Right cardiac atrium (tissue), 5 donors: ENCODE data around the gene EIF4A2. TPM values are rescaled to one million over a fixed set of nuclear protein-coding genes. Genes with fewer than 3 reads are reported as not detected.

ENCODE experiments used
- ATAC-seq, 2 donors: fragments of 200-7000 bp; cut with Tn5 transposase; one replicate each; pipeline versions ENCODE4 v1.8.0 to v1.9.1; 2020; ENCODE audit warnings: moderate library complexity in 2 of 2, mild to moderate bottlenecking in 1 of 2
- DNase-seq, 3 donors: peaks; one replicate each; pipeline ENCODE4 v3.0.0-alpha.2; 2020
- H3K27ac ChIP-seq: one replicate; pipeline ENCODE4 v1.5.1; 2013; ENCODE audit warnings: mild to moderate bottlenecking, low read length, control low read depth, moderate library complexity
- H3K27me3 ChIP-seq: one replicate; pipeline ENCODE4 v1.6.1; 2013; ENCODE audit not compliant: control insufficient read depth, insufficient read depth
- H3K4me1 ChIP-seq: one replicate; pipeline ENCODE4 v1.6.1; 2013; ENCODE audit warnings: low read length; ENCODE audit not compliant: control insufficient read depth, insufficient read depth
- H3K4me3 ChIP-seq: one replicate; pipeline ENCODE4 v1.5.1; 2013; ENCODE audit warnings: low read length, control low read depth
- H3K9me3 ChIP-seq: one replicate; pipeline ENCODE4 v1.6.1; 2013; ENCODE audit warnings: low read length; ENCODE audit not compliant: control insufficient read depth
- WGBS: extraction: QIAGEN DNeasy Blood & Tissue Kit; methylation state at CpG from one replicate; pipeline ENCODE4 v1.1.7; 2013; 5-methylcytosine and 5-hydroxymethylcytosine counted together
- intact Hi-C, 4 donors: fragments of 100-400 bp; cut with DNase I; formaldehyde crosslinking; loops; one replicate each; pipeline versions ENCODE4 v1.11.0 to v1.14.0; 2022 to 2023
- polyA plus RNA-seq: library from polyadenylated mRNA; stranded (reverse); fragments of 200-250 nt; gene quantifications from one replicate; pipeline ENCODE4 v1.2.3, GENCODE V29; 2013
- total RNA-seq, 4 donors: library from RNA; stranded (reverse); fragmentation: NEBNext Ultra II Directional; extraction: Animal tissue kit (Norgen Biotek cat#: 25700); gene quantifications; one replicate each; pipeline ENCODE4 v1.2.1, GENCODE V29; 2021
- donor health status: healthy with polysubstance abuse.
- donor health status: DM: no; HTN: yes; CAD: no.
- donor health status: DM: no; HTN: no; CAD: no.
- donor health status: DM: no; HTN: yes; CAD: no; lungs with severe emphysema.
- donor health status: DM: yes; HTN: yes; CAD: no.

The EIF4A2 gene
- total and polyA plus RNA-seq, 5 donors: 252 to 436 (median 378) TPM

DNA sequence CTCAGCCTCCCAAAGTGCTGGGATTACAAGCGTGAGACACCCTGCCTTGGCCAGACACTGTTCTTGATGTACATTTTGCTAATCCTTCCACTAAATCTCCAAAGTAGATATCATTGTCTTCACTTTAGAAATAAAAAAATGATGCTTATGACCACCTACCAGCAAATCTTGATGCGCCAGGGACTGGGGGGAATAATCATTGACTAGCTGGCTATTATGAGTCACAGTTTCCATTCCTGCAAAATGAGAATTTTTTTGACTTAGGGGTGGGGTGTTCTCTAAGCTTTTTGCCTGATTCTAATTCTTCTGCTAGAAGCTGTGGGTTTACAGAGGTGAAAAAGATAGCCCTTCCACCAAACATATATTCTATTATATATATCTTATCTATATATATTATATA, 40.0 kb downstream of the EIF4A2 start:
- Histone ChIP-seq H3K4me1 (no peaks in the 10 kb centered on the region), H3K27me3 (no peaks in the 10 kb centered on the region), H3K9me3 (no peaks in the 10 kb centered on the region), H3K27ac (no peak overlapping the region), H3K4me3 (no peak overlapping the region)
- intact Hi-C loops: loop anchor here in 2 of 4 donors (5.0 kb wide), 1 partner anchor 206 kb away; no protein-coding TSS in a partner anchor
- WGBS: 79% methylated on average over 2 of the region's 2 CpGs
- ATAC-seq: no peak
- no peak for DNase-seq

DNA sequence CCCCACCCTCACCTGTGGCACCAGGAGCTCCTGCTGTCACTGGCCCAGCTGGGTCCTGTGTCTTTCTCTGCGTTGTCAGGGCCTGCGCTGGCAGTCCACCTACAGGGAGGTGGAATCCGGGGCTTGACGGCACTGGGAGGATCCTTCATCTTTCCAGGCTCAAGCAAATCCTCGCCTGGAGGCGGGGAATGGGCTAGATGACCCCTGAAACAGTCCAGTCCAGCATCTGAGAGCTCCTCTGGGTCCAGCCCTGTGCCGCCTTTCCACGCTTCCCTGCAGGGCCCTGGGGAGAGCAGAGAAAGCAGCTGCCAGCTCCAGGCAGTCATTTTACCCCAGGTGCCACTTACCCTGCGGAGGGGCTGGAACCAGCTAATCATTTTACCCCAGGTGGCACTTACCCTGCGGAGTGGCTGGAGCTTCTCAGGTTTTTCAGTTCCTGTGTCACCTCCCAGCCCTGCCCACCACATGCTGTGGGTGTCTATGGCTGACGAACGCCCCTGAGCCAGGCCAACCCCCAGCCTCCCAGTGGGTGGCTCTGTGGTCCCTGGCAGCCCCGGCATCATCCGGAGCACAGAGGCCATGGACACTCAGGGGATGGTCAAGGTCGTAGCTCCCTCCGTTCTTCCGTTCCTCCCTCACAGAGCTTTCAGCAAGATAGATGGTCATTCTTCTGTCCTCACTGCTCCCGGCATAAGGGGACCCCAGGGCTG, 41.2 kb downstream of the EIF4A2 start:
- Histone ChIP-seq H3K4me3 (no peak overlapping the region), H3K27ac (no peak overlapping the region), H3K9me3 (no peaks in the 10 kb centered on the region), H3K27me3 (no peaks in the 10 kb centered on the region), H3K4me1 (no peaks in the 10 kb centered on the region)
- 43% methylated on average over 18 of the region's 18 CpGs for WGBS
- intact Hi-C loops: loop anchor here in 2 of 4 donors (5.0 kb wide), 1 partner anchor 207 kb away; no protein-coding TSS in a partner anchor
- DNase-seq: no peak
- ATAC-seq: no peak

DNA sequence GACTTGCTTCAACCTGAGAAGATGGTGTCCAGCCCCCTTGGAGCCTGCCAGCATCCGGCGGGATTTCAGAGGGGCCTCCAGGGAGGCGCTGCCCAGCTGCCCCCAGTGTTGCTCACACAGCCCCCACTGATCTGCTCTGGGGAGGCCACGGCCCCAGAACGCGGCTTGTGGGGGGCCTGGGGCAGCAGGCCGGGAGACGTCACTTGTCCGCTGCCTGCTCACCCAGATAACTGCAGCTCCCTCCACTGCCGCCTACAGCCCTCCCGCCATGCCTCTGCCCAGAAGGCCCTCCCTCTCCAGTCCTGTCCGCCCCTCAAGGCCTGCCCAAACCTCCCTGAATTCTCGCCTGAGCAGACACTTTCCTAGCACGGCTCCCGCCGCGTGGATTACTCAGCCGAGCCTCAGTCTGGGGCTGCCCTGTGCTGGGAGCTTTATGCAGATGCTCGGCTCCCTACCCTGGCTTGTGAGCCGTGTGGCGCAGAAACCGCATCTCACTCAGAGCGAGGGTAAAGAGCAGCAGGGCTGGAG, 42.0 kb downstream of the EIF4A2 start:
- H3K27me3 ChIP-seq: no peaks in the 10 kb centered on the region
- no peaks in the 10 kb centered on the region for H3K4me1 ChIP-seq
- DNase-seq (peak; percentile 48 to 67 (median 61)), ATAC-seq (peak; percentile 32 to 42)
- 11% methylated on average over 23 of the region's 23 CpGs for WGBS
- intact Hi-C loops: no loop called here
- H3K4me3 ChIP-seq: no peak overlapping the region
- no peak overlapping the region for H3K27ac ChIP-seq
- no peaks in the 10 kb centered on the region for H3K9me3 ChIP-seq

DNA sequence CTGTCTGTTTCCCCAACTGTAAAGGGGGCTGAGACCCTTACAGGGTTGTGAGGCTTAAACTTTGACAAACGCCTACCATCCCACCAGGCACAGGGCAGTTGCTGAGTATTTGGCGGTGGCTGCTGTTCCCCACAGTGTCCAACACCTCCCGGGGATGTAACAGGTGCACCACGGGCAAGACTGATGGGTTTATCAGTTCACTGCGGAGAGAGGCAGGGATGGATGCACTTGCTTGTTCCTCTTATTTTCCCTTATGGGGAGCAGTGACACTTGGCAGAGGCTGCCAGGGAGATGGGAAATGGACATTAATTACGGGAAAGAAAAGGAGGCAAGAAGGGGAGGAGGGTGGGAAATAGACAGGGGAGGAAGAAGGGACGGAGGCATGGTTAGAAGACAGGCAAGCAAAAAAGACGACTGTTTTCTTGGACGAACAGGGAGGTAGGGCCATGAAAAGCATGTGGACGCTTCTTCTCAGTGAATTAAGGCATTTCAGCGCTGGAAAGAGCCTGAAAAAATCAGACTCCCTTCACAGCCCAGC, 42.6 kb downstream of the EIF4A2 start:
- intact Hi-C loops: no loop called here
- H3K4me3 ChIP-seq: no peak overlapping the region
- H3K4me1 ChIP-seq: no peaks in the 10 kb centered on the region
- WGBS: 36% methylated on average over 11 of the region's 11 CpGs
- H3K27me3 ChIP-seq: no peaks in the 10 kb centered on the region
- ATAC-seq (no peak), DNase-seq (no peak)
- H3K9me3 ChIP-seq: no peaks in the 10 kb centered on the region
- H3K27ac ChIP-seq: no peak overlapping the region

DNA sequence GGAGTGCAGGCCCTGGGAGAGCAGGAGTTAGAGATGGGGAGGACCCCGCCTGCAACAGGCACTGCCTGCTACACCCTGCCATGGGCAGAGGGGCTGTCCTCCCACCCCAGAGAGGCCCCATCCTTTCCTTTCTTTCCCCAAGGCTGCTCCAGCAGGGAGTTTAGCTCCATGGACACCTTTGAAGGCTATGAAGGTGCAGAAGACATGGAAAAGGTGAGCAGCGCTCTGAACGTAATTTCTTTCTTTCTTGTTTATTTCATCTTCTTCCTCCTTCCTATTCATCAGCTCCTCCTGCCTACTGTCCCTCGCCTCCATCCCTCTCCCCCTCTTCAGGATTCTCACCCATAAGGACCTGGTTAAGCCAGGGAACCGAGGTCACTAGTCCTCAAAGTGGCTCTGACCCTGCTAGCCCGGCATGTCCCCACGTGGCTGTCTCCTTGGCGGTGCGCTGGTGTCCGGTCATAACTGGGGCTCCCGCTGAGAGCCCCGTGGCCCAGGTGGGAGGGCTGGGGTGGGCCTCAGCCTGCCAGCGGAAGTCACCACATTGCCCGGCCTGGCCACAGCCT, 43.1 kb downstream of the EIF4A2 start:
- Histone ChIP-seq H3K27ac (no peak overlapping the region), H3K27me3 (no peaks in the 10 kb centered on the region), H3K4me1 (no peaks in the 10 kb centered on the region), H3K9me3 (no peaks in the 10 kb centered on the region), H3K4me3 (peak overlapping the region; percentile 87)
- 25% methylated on average over 14 of the region's 14 CpGs for WGBS
- ATAC-seq (peak; percentile 26 to 30), DNase-seq (peak in 1 of 3 donors; percentile 47)
- intact Hi-C loops: no loop called here

DNA sequence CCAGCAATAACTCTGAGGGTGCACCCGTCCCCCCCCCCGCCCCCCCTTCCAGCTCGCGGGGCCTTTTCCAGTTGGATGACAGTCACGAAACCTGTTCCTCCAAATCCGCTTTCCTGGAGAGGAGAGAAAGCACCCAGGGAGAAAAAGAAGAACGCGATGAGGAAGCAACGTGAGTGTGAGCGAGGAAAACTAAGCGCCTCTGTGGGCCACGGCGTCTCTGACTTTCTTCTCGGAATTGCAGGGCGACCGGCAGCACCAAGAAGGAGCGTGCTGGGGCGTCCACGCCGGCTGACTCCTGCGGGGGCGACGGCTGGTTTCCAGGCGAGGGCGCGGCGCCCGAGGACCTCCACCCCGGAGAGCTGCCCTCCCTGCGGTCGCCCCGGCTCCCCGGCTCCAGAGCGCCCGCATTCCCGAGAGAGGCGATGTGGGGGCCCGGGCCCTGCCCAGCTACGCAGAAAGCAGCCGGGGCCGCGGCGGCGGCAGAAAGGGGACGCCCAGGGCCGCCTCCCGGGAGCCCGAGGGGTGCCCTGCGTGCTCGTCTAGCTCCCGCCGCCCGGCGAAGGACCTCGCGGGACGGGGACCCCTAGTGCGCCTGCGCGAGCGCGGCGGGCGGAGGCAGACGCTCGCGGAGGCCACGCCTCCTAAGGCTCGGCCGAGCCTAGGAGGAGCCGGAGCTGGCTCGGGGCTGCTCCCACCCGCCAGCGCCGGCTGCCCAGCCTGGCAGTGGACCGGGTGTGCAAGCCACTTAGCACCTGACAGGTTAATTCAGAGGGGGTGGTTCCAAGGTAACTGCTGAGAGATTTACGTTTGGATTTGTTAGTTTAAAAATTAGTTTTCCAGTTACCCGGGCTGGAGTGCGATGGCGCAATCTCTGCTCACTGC, 43.8 kb downstream of the EIF4A2 start:
- WGBS: 2% methylated on average over 80 of the region's 80 CpGs
- peak overlapping the region; percentile 87 for H3K4me3 ChIP-seq

DNA sequence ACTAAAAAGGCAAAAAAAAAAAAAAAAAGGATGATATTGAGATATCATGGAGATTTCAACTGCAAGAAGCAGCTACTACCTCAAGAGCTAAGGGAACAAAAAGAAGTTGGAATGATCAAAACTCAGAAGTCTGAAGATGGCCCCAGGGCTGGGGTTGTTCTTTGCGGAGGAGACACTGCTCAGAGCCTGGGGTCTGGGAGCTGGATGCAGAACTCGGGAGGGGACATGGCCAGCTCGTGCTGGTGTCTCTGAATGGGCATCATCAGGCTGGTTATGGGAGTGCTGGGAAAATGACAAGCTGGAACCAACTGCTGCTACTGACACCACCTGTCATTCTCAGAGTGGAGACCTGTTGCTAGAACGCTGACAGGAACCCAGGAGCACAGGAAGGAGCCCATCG, 45.0 kb downstream of the EIF4A2 start:
- Histone ChIP-seq H3K27me3 (no peaks in the 10 kb centered on the region), H3K4me3 (no peak overlapping the region), H3K4me1 (no peaks in the 10 kb centered on the region), H3K27ac (no peak overlapping the region), H3K9me3 (no peaks in the 10 kb centered on the region)
- ATAC-seq (no peak), DNase-seq (no peak)
- intact Hi-C loops: no loop called here
- whole genome bisulfite sequencing: 24% methylated on average over 5 of the region's 5 CpGs

More for the DNA sequence above, 43.8 kb downstream of the EIF4A2 start:
- Histone ChIP-seq H3K9me3 (no peaks in the 10 kb centered on the region), H3K27ac (no peak overlapping the region), H3K4me1 (no peaks in the 10 kb centered on the region), H3K27me3 (no peaks in the 10 kb centered on the region)
- intact Hi-C loops: no loop called here
- peak; percentile 85 to 94 (median 93) for DNase-seq
- peak; percentile 94 to 95 for ATAC-seq

DNA sequence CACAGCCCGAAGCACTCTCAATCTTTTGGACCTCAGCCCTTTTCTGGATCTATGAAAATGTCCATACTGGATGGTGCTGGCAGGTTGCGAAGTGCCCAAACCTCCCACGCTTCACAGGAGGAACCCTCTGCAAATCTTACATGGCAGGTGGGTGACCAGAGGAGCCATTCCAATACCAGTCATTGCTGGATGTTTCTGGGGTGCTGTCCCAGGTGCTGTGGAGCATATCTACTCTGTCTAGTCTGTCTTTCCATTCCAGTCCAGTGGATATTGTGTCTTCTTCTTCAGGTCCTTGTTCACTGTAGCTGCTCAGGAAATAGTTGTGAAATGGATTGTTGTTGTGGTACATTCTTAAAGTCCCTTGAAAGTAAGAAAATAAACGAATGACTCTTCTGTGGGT, 48.4 kb downstream of the EIF4A2 start:
- intact Hi-C loops: no loop called here
- Histone ChIP-seq H3K4me3 (no peak overlapping the region), H3K27ac (no peak overlapping the region), H3K4me1 (no peaks in the 10 kb centered on the region), H3K9me3 (no peaks in the 10 kb centered on the region), H3K27me3 (peaks cover 2% of the 10 kb centered on the region)
- DNase-seq (no peak), ATAC-seq (no peak)
- 80% methylated on average over 4 of the region's 4 CpGs for WGBS

DNA sequence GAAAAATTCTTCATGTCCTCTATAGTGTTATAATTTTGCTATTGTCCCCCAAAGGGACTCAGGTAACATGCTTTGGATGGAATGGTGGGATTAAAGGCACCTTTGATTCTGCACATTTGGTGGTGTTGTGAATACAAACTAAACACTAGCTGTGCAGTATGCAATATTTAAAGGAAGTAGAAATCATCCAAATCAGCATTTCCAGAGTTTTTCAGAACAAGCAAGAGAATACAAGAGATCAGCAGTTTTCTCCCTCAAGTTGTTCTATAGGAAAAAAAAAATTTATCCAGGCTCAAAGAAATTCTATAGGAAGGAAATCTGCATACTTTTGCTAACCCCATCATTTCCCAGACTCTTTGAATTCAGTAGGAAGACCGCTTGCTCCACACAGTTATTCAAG, 48.9 kb downstream of the EIF4A2 start:
- WGBS: 89% methylated on average over 1 of the region's 1 CpG
- Histone ChIP-seq H3K9me3 (no peaks in the 10 kb centered on the region), H3K27me3 (peaks cover 2% of the 10 kb centered on the region), H3K4me1 (no peaks in the 10 kb centered on the region), H3K4me3 (no peak overlapping the region), H3K27ac (no peak overlapping the region)
- ATAC-seq (no peak), DNase-seq (no peak)
- intact Hi-C loops: no loop called here
